Skeletal muscle cell (primary cell): ENCODE measurements around the gene COL21A1.
"Not testable (repeated sequence)": the region's sequence is repeated elsewhere in the genome, so short reads cannot be mapped to it uniquely, and the experiment has no call there.

Experiments used
- DNase-seq: peaks from one replicate; pipeline ENCODE4 v3.0.0-alpha.2; 2010; ENCODE audit warnings: low read depth
- H3K4me3 ChIP-seq: 2 replicates; pipeline ENCODE4 v1.5.1; 2011; ENCODE audit warnings: low read depth, mild to moderate bottlenecking, control low read depth, low read length, moderate library complexity

Gene COL21A1

GRCh38 chr6:56032715-56033260 lies 214.6 kb downstream of the COL21A1 start:
- H3K4me3 ChIP-seq = no peak overlapping the region
- DNase-seq = no peak

- no peak overlapping the region for H3K4me3 ChIP-seq
- no peak for DNase-seq
Observed at GRCh38 chr6:56027865-56028264, 219.5 kb downstream of the COL21A1 start.

- no peak overlapping the region for H3K4me3 ChIP-seq
- DNase-seq = no peak
Observed at GRCh38 chr6:56026455-56027180, 220.8 kb downstream of the COL21A1 start.

GRCh38 chr6:56025795-56026194 lies 221.6 kb downstream of the COL21A1 start:
- no peak for DNase-seq
- no peak overlapping the region for H3K4me3 ChIP-seq

GRCh38 chr6:56024931-56025330 lies 222.4 kb downstream of the COL21A1 start:
- no peak overlapping the region for H3K4me3 ChIP-seq
- DNase-seq = no peak

- no peak for DNase-seq
- no peak overlapping the region for H3K4me3 ChIP-seq
Observed at GRCh38 chr6:56023829-56024228, 223.6 kb downstream of the COL21A1 start.

GRCh38 chr6:56022678-56023077 lies 224.7 kb downstream of the COL21A1 start:
- no peak overlapping the region for H3K4me3 ChIP-seq
- DNase-seq = no peak

GRCh38 chr6:56021943-56022342 lies 225.4 kb downstream of the COL21A1 start:
- DNase-seq = no peak
- no peak overlapping the region for H3K4me3 ChIP-seq

GRCh38 chr6:56019973-56020372 lies 227.4 kb downstream of the COL21A1 start:
- no peak overlapping the region for H3K4me3 ChIP-seq
- DNase-seq = no peak

GRCh38 chr6:56017198-56017597 lies 230.2 kb downstream of the COL21A1 start:
- DNase-seq = no peak
- no peak overlapping the region for H3K4me3 ChIP-seq

GRCh38 chr6:56014039-56014438 lies 233.3 kb downstream of the COL21A1 start:
- not testable (repeated sequence) for DNase-seq, H3K4me3 ChIP-seq

GRCh38 chr6:56009636-56010035 lies 237.7 kb downstream of the COL21A1 start:
- no peak for DNase-seq
- H3K4me3 ChIP-seq = no peak overlapping the region
